B cell (primary cell): ENCODE results near the gene FBLN5. TPM values are rescaled to one million over a fixed set of nuclear protein-coding genes. Genes with fewer than 3 reads are reported as not detected.

ENCODE experiments used
- ATAC-seq: fragments of 200-7000 bp; cut with Tn5 transposase; one replicate; pipeline ENCODE4 v1.10.0; 2021; ENCODE audit warnings: low read depth, mild to moderate bottlenecking, moderate number of reproducible peaks, moderate library complexity
- CTCF ChIA-PET: fragments of 350-600 bp; sonication (Branson Sonifier 250); formaldehyde crosslinking; loops from one replicate; lab custom pipeline; 2021; ENCODE audit warnings: antibody characterized with exemption, inconsistent platforms; lab: Charles Lee
- POLR2A ChIA-PET: fragments of 350-600 bp; sonication (Branson Sonifier 250); formaldehyde crosslinking; loops from one replicate; lab custom pipeline; 2021; ENCODE audit warnings: antibody characterized with exemption; lab: Charles Lee
- DNase-seq: peaks from one replicate; pipeline ENCODE4 v3.0.0; 2013
- H2AFZ ChIP-seq: 2 replicates; pipeline ENCODE4 v1.6.1; 2012; ENCODE audit warnings: mild to moderate bottlenecking, low read depth, low read length; ENCODE audit not compliant: insufficient read depth, poor library complexity, severe bottlenecking
- H3K27ac ChIP-seq, 2 donors: 1 replicate in 1 of 2; 2 replicates in 1 of 2; pipeline ENCODE4 v1.5.1; 2012 to 2013; ENCODE audit warnings: low read length in 2 of 2, mild to moderate bottlenecking in 2 of 2, moderate library complexity in 1 of 2
- H3K27me3 ChIP-seq, 4 experiments: fragments of 200-600 bp in 1 of 4; sonication (generic) in 1 of 4; replicated peaks in 1 of 4; 1 replicate in 2 of 4; 2 replicates in 2 of 4; pipeline versions ENCODE4 v1.6.1 to v1.7.0; 2013 to 2016; ENCODE audit warnings: low read length in 3 of 4, mild to moderate bottlenecking in 2 of 4, mixed read lengths in 1 of 4, moderate library complexity in 1 of 4; ENCODE audit not compliant: insufficient read depth in 4 of 4, control insufficient read depth in 3 of 4; ENCODE audit errors: control extremely low read depth in 1 of 4
- H3K36me3 ChIP-seq, 2 experiments: replicated peaks in 1 of 2; 1 replicate in 1 of 2; 2 replicates in 1 of 2; pipeline versions ENCODE4 v1.6.1 to v1.7.1; 2013; ENCODE audit warnings: low read length in 1 of 2; ENCODE audit not compliant: insufficient read depth in 2 of 2, control insufficient read depth in 1 of 2; ENCODE audit errors: control extremely low read depth in 1 of 2, extremely low read depth in 1 of 2
- H3K4me1 ChIP-seq, 2 donors: fragments of 200-600 bp in 1 of 2; sonication (generic) in 1 of 2; 1 replicate in 1 of 2; 2 replicates in 1 of 2; pipeline versions ENCODE4 v1.5.1 to v1.6.1; 2013 to 2017; ENCODE audit warnings: low read length in 2 of 2; ENCODE audit not compliant: control insufficient read depth in 2 of 2, insufficient read depth in 2 of 2
- H3K4me2 ChIP-seq: replicated peaks from 2 replicates; pipeline ENCODE3; 2012; ENCODE audit warnings: mild to moderate bottlenecking, low read depth, low read length; ENCODE audit not compliant: poor library complexity, severe bottlenecking
- H3K4me3 ChIP-seq, 5 experiments: fragments of 200-600 bp in 1 of 5; sonication (generic) in 1 of 5; 1 replicate in 3 of 5; 2 replicates in 2 of 5; pipeline versions ENCODE4 v1.5.1 to v1.7.0; 2011 to 2016; ENCODE audit warnings: low read length in 4 of 5, mild to moderate bottlenecking in 4 of 5, low read depth in 2 of 5, control low read depth in 1 of 5, moderate library complexity in 1 of 5; ENCODE audit not compliant: insufficient read depth in 1 of 5; ENCODE audit errors: control extremely low read depth in 1 of 5, extremely low read depth in 1 of 5
- H3K79me2 ChIP-seq: fragments of 200-600 bp; sonication (generic); one replicate; pipeline ENCODE4 v1.6.0; 2016; ENCODE audit warnings: low read length; ENCODE audit not compliant: control insufficient read depth, insufficient read depth
- H3K9ac ChIP-seq: fragments of 200-600 bp; sonication (generic); 2 replicates; pipeline ENCODE4 v1.6.1; 2017; ENCODE audit warnings: mild to moderate bottlenecking, low read length, moderate library complexity
- H3K9me3 ChIP-seq, 3 donors: one replicate each; pipeline versions ENCODE4 v1.6.1 to v1.7.1; 2013; ENCODE audit warnings: low read length in 2 of 3; ENCODE audit not compliant: control insufficient read depth in 2 of 3, insufficient read depth in 1 of 3; ENCODE audit errors: control extremely low read depth in 1 of 3
- H4K20me1 ChIP-seq: 2 replicates; pipeline ENCODE4 v1.6.0; 2012; ENCODE audit warnings: mild to moderate bottlenecking, low read length; ENCODE audit not compliant: insufficient read depth, control insufficient read depth, poor library complexity, severe bottlenecking
- H3K27ac Mint-ChIP-seq: one replicate; pipeline ENCODE4 v1.8.0; 2021; ENCODE audit warnings: mixed read lengths
- H3K27me3 Mint-ChIP-seq: one replicate; pipeline ENCODE4 v1.8.0; 2021; ENCODE audit warnings: mixed read lengths
- H3K4me1 Mint-ChIP-seq: one replicate; pipeline ENCODE4 v1.8.0; 2021; ENCODE audit warnings: mixed read lengths
- H3K4me3 Mint-ChIP-seq: one replicate; pipeline ENCODE4 v1.8.0; 2021; ENCODE audit warnings: mixed read lengths
- H3K9me3 Mint-ChIP-seq: one replicate; pipeline ENCODE4 v1.8.0; 2022; ENCODE audit warnings: mixed read lengths; ENCODE audit not compliant: insufficient read depth
- EZH2 ChIP-seq: IDR thresholded peaks from 2 replicates; pipeline ENCODE4 v1.6.1; 2012; ENCODE audit warnings: borderline replicate concordance, low read depth, mild to moderate bottlenecking, moderate library complexity, low read length; ENCODE audit not compliant: insufficient read depth, poor library complexity, severe bottlenecking
- WGBS: methylation state at CpG from one replicate; pipeline ENCODE4 v1.1.5; 2013; ENCODE audit warnings: missing lambda C conversion rate; ENCODE audit not compliant: insufficient coverage; 5-methylcytosine and 5-hydroxymethylcytosine counted together
- intact Hi-C: fragments of 100-400 bp; cut with micrococcal nuclease; formaldehyde crosslinking; loops from one replicate; pipeline ENCODE4 v1.10.0; 2022
- polyA plus RNA-seq: library from polyadenylated mRNA; depleted of rRNA; stranded (reverse); fragments of >200 nt; gene quantifications from 2 replicates; pipeline ENCODE4 v1.2.3, GENCODE V29; 2012
- total RNA-seq, 2 donors: library from RNA; stranded (reverse); fragments of 120-200 nt in 1 of 2; gene quantifications; 1 replicate in 1 of 2; 2 replicates in 1 of 2; pipeline versions ENCODE4 v1.2.3 to v1.2.4, GENCODE V29; 2013 to 2022
- TF ChIP-seq, protein P1 (sequence below): fragments of 200-600 bp; IDR thresholded peaks from one replicate; pipeline ENCODE4 v1.8.0; 2022; ENCODE audit warnings: antibody characterized with exemption, mild to moderate bottlenecking

Gene FBLN5
- total and polyA plus RNA-seq, 2 donors (not counting 1 experiment from before 2014, with no cell fraction given): 0.31 to 0.37 TPM

DNA sequence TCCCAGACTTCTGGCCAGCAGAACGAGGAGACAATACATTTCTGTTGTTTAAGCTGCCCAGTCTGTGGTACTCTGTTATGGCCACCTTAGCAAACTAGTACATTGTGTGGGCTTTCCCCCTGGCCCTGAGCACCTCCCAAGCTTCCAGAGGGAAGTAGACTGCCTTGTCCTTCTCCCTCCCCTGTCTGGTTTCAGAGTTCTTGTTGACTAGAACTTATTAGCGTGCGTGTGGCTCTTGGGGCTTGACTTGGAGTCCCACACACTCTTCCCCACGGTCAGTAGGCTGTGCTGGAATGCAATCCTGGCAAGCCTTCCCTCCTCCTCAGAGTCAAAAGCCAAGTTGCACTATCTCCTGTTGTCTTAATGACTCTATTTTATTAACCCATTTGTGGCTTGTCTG is 27.7 kb downstream of the FBLN5 start:
- H3K9me3 ChIP-seq: peaks cover 0 to 2% (median 0%) of the 10 kb centered on the region in 3 donors
- no peak overlapping the region for H3K4me2 ChIP-seq
- Mint-ChIP-seq H3K27me3 (peaks cover 24% of the 10 kb centered on the region), H3K4me3 (no peak overlapping the region), H3K4me1 (no peaks in the 10 kb centered on the region), H3K27ac (no peak overlapping the region), H3K9me3 (no peaks in the 10 kb centered on the region)
- no peaks in the 10 kb centered on the region for H3K79me2 ChIP-seq
- no peak overlapping the region for H3K4me3 ChIP-seq
- H3K4me1 ChIP-seq: no peaks in the 10 kb centered on the region
- H2AFZ ChIP-seq: no peak overlapping the region
- no peak for TF ChIP-seq EZH2
- TF ChIP-seq, protein P1, sequence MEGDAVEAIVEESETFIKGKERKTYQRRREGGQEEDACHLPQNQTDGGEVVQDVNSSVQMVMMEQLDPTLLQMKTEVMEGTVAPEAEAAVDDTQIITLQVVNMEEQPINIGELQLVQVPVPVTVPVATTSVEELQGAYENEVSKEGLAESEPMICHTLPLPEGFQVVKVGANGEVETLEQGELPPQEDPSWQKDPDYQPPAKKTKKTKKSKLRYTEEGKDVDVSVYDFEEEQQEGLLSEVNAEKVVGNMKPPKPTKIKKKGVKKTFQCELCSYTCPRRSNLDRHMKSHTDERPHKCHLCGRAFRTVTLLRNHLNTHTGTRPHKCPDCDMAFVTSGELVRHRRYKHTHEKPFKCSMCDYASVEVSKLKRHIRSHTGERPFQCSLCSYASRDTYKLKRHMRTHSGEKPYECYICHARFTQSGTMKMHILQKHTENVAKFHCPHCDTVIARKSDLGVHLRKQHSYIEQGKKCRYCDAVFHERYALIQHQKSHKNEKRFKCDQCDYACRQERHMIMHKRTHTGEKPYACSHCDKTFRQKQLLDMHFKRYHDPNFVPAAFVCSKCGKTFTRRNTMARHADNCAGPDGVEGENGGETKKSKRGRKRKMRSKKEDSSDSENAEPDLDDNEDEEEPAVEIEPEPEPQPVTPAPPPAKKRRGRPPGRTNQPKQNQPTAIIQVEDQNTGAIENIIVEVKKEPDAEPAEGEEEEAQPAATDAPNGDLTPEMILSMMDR: no peak
- H3K9ac ChIP-seq: no peak overlapping the region
- ATAC-seq (no peak), DNase-seq (no peak)
- peaks cover 0 to 2% (median 0%) of the 10 kb centered on the region in 4 experiments for H3K27me3 ChIP-seq
- CTCF ChIA-PET: no interaction called here
- 75% methylated on average over 1 of the region's 4 CpGs for WGBS
- POLR2A ChIA-PET: no interaction called here
- no peaks in the 10 kb centered on the region for H3K36me3 ChIP-seq
- no peak overlapping the region for H3K27ac ChIP-seq
- intact Hi-C loops: no loop called here
- H4K20me1 ChIP-seq: no peaks in the 10 kb centered on the region

DNA sequence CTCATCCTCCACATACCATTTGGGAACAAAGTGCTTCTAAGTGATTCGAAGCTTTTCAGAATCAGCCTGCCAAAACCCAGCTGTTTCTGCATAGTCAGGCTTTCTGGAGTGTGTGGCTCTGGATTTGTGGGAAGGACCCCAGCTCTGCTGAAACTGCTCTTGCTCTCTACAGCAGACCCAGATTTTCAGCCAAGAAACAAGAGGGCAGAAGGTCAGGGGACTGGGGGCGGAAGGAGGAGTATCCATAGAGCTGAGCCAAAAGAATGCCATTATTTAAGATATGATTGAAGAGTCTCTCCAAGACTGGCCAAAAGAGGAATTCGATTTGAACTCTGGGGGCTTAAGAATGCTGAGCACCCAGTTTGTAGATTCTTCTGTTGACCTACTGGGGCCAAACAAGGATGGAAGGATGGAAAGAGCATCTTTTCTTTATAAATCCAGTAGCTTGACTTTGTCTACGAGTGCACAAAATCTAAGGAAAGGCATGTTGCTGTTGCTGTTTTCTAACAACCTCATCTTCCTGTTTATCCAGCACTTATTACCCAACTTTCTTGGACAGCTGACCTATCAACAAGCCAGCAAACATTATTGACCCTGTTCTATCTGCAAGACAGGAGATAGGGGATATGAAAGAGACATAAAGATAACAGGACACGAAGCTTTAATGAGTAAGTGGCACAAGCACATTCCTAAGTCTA is 29.2 kb downstream of the FBLN5 start:
- no peaks in the 10 kb centered on the region for H3K4me1 Mint-ChIP-seq
- Histone ChIP-seq H3K9ac (no peak overlapping the region), H3K79me2 (no peaks in the 10 kb centered on the region), H3K4me2 (no peak overlapping the region), H3K4me3 (no peak overlapping the region), H3K4me1 (no peaks in the 10 kb centered on the region), H3K27me3 (peaks cover 0 to 2% (median 0%) of the 10 kb centered on the region in 4 experiments), H3K36me3 (no peaks in the 10 kb centered on the region), H3K27ac (no peak overlapping the region), H3K9me3 (peaks cover 0 to 2% (median 0%) of the 10 kb centered on the region in 3 donors), H2AFZ (no peak overlapping the region), H4K20me1 (no peaks in the 10 kb centered on the region)
- ChIA-PET CTCF (no interaction called here), POLR2A (no interaction called here)
- peaks cover 18% of the 10 kb centered on the region for H3K27me3 Mint-ChIP-seq
- intact Hi-C loops: no loop called here
- WGBS: 97% methylated on average over 3 of the region's 5 CpGs
- TF ChIP-seq, protein P1: no peak
- no peak for TF ChIP-seq EZH2
- no peak overlapping the region for H3K27ac Mint-ChIP-seq
- DNase-seq (no peak), ATAC-seq (no peak)
- H3K4me3 Mint-ChIP-seq: no peak overlapping the region
- H3K9me3 Mint-ChIP-seq: no peaks in the 10 kb centered on the region
